Superior temporal gyrus (tissue), 1 donor: ENCODE data around the gene FLYWCH2.
A peak's percentile ranks its signal among the peaks of the same experiment; 100 is the strongest.

ENCODE experiments used
- DNase-seq: peaks from one replicate; pipeline ENCODE4 v3.0.0-alpha.2; 2016; ENCODE audit errors: extremely low spot score

The FLYWCH2 gene

GRCh38 chr16:2853531-2854073 is 29.4 kb upstream of the FLYWCH2 start:
- no peak for DNase-seq

- no peak for DNase-seq
Measured at GRCh38 chr16:2854700-2855309, 28.2 kb upstream of the FLYWCH2 start.

GRCh38 chr16:2855536-2855935 is 27.5 kb upstream of the FLYWCH2 start:
- DNase-seq, result no peak

GRCh38 chr16:2856061-2856670 is 26.8 kb upstream of the FLYWCH2 start:
- no peak for DNase-seq

GRCh38 chr16:2856686-2857450 is 26.1 kb upstream of the FLYWCH2 start:
- no peak for DNase-seq

GRCh38 chr16:2857451-2858244 is 25.4 kb upstream of the FLYWCH2 start, which contains the start of gene PRSS22:
TSS of gene PRSS22 (minus strand) at chr16:2858170. CDS start at chr16:2858104, 66 bp downstream.
- no peak for DNase-seq

- DNase-seq, result no peak
Measured at GRCh38 chr16:2858245-2859025, 24.6 kb upstream of the FLYWCH2 start.

- DNase-seq, result no peak
Measured at GRCh38 chr16:2859686-2860265, 23.2 kb upstream of the FLYWCH2 start.

- DNase-seq, result no peak
Measured at GRCh38 chr16:2860826-2861567, 22.0 kb upstream of the FLYWCH2 start.

GRCh38 chr16:2865651-2866050 is 17.4 kb upstream of the FLYWCH2 start:
- no peak for DNase-seq

- no peak for DNase-seq
Measured at GRCh38 chr16:2866431-2866830, 16.6 kb upstream of the FLYWCH2 start.

GRCh38 chr16:2867661-2867986 is 15.4 kb upstream of the FLYWCH2 start:
- DNase-seq, result no peak

- peak; percentile 90 for DNase-seq
Measured at GRCh38 chr16:2867987-2868789, 14.8 kb upstream of the FLYWCH2 start.

GRCh38 chr16:2871926-2872325 is 11.1 kb upstream of the FLYWCH2 start:
- DNase-seq, result no peak

- no peak for DNase-seq
Measured at GRCh38 chr16:2874032-2874911, 8.7 kb upstream of the FLYWCH2 start.

- DNase-seq, result peak; percentile 81
Measured at GRCh38 chr16:2874912-2875362, 8.1 kb upstream of the FLYWCH2 start.

GRCh38 chr16:2879854-2880508 is 3.0 kb upstream of the FLYWCH2 start:
- DNase-seq, result no peak
